ENCODE measurements around the gene RGS10. TPM values are rescaled to one million over a fixed set of nuclear protein-coding genes. Genes with fewer than 3 reads are reported as not detected.

RGS10 gene
- polyA plus RNA-seq, 1 donor: 35.5 TPM

GRCh38 chr10:119495545-119495944, 47.0 kb downstream of the RGS10 start:
- DNase-seq: no peak

GRCh38 chr10:119495021-119495505, 47.5 kb downstream of the RGS10 start:
- DNase-seq: no peak

- no peak for DNase-seq
These were observed 48.1 kb downstream of the RGS10 start for GRCh38 chr10:119494236-119495020.

- DNase-seq: no peak
These were observed 49.4 kb downstream of the RGS10 start for GRCh38 chr10:119493155-119493554.

- no peak for DNase-seq
These were observed 50.4 kb downstream of the RGS10 start for GRCh38 chr10:119491966-119492757.

GRCh38 chr10:119489991-119490326, 52.6 kb downstream of the RGS10 start:
- no peak for DNase-seq

- no peak for DNase-seq
These were observed 53.8 kb downstream of the RGS10 start for GRCh38 chr10:119488675-119489074.

- no peak for DNase-seq
These were observed 58.7 kb downstream of the RGS10 start for GRCh38 chr10:119483839-119484238.

GRCh38 chr10:119483001-119483400, 59.5 kb downstream of the RGS10 start:
- DNase-seq: no peak

GRCh38 chr10:119481781-119482426, 60.6 kb downstream of the RGS10 start:
- no peak for DNase-seq

GRCh38 chr10:119480667-119481066, 61.9 kb downstream of the RGS10 start:
- DNase-seq: no peak

GRCh38 chr10:119479532-119479931, 63.0 kb downstream of the RGS10 start:
- no peak for DNase-seq

GRCh38 chr10:119478811-119479341, 63.6 kb downstream of the RGS10 start:
- no peak for DNase-seq

GRCh38 chr10:119478111-119478802, 64.3 kb downstream of the RGS10 start:
- no peak for DNase-seq

- DNase-seq: no peak
These were observed 65.1 kb downstream of the RGS10 start for GRCh38 chr10:119477444-119477843.

GRCh38 chr10:119474606-119475005, 67.9 kb downstream of the RGS10 start:
- DNase-seq: no peak

GRCh38 chr10:119473771-119474170, 68.7 kb downstream of the RGS10 start:
- DNase-seq: no peak

- DNase-seq: no peak
These were observed 71.4 kb downstream of the RGS10 start for GRCh38 chr10:119470920-119471702.

GRCh38 chr10:119469846-119470245, 72.7 kb downstream of the RGS10 start:
- DNase-seq: no peak

GRCh38 chr10:119469325-119469707, 73.2 kb downstream of the RGS10 start:
- no peak for DNase-seq

- DNase-seq: no peak
These were observed 73.8 kb downstream of the RGS10 start for GRCh38 chr10:119468542-119469324.

Data from hindlimb muscle (tissue), 1 donor.